PC-3 (cell line): ENCODE measurements around the gene EFEMP1. TPM values are rescaled to one million over a fixed set of nuclear protein-coding genes. Genes with fewer than 3 reads are reported as not detected.

Experiments used
- ATAC-seq: fragments of 200-7000 bp; cut with Tn5 transposase; 2 replicates; pipeline ENCODE4 v1.9.1; 2020; ENCODE audit warnings: mild to moderate bottlenecking, moderate library complexity
- BruUV-seq: library from RNA; stranded (reverse); fragments of 400-500 nt; replicated peaks from 2 replicates; lab custom pipeline; 2021; lab: Mats Ljungman, UMichigan
- CTCF ChIA-PET: fragments of 300-600 bp; sonication (Branson Sonifier 250); formaldehyde crosslinking; loops from one replicate; lab custom pipeline; 2022; ENCODE audit warnings: antibody characterized with exemption; lab: Charles Lee
- POLR2A ChIA-PET: fragments of 300-600 bp; sonication (Branson Sonifier 250); formaldehyde crosslinking; loops from one replicate; lab custom pipeline; 2022; ENCODE audit warnings: antibody characterized with exemption; ENCODE audit not compliant: unreplicated experiment; lab: Charles Lee
- DNase-seq: peaks from one replicate; pipeline ENCODE4 v3.0.0-alpha.2; 2015
- H2AFZ ChIP-seq: fragments of 300-600 bp; sonication (generic); 2 replicates; pipeline ENCODE4 v1.6.0; 2016; ENCODE audit warnings: antibody characterized with exemption, low read length
- H3F3A ChIP-seq: fragments of 300-600 bp; sonication (generic); one replicate; pipeline ENCODE4 v1.6.0; 2017; ENCODE audit warnings: antibody characterized with exemption, low read length, control low read depth, mild to moderate bottlenecking; ENCODE audit not compliant: unreplicated experiment
- H3K27ac ChIP-seq: fragments of 300-600 bp; sonication (generic); 2 replicates; pipeline ENCODE4 v1.5.1; 2016; ENCODE audit warnings: mild to moderate bottlenecking, low read length
- H3K27me3 ChIP-seq: fragments of 300-600 bp; sonication (generic); 2 replicates; pipeline ENCODE4 v1.6.1; 2016; ENCODE audit warnings: low read length, mixed read lengths
- H3K36me3 ChIP-seq: fragments of 300-600 bp; sonication (generic); 2 replicates; pipeline ENCODE4 v1.6.1; 2016; ENCODE audit warnings: low read depth, mixed run types, low read length, mixed read lengths
- H3K4me1 ChIP-seq: fragments of 300-600 bp; sonication (generic); 2 replicates; pipeline ENCODE4 v1.5.1; 2016; ENCODE audit warnings: low read length; ENCODE audit not compliant: insufficient read depth
- H3K4me2 ChIP-seq: fragments of 300-600 bp; sonication (generic); 2 replicates; pipeline ENCODE4 v1.6.0; 2016; ENCODE audit warnings: low read length
- H3K4me3 ChIP-seq: fragments of 300-600 bp; sonication (generic); 2 replicates; pipeline ENCODE4 v1.5.1; 2016; ENCODE audit warnings: mild to moderate bottlenecking, low read length, mixed read lengths
- H3K79me2 ChIP-seq: fragments of 300-600 bp; sonication (generic); 2 replicates; pipeline ENCODE4 v1.6.1; 2017; ENCODE audit warnings: low read length, mixed read lengths
- H3K9ac ChIP-seq: fragments of 300-600 bp; sonication (generic); 2 replicates; pipeline ENCODE4 v1.6.0; 2016; ENCODE audit warnings: mild to moderate bottlenecking, low read length
- H3K9me2 ChIP-seq: fragments of 300-600 bp; sonication (generic); replicated peaks from 2 replicates; pipeline ENCODE4 v1.6.1; 2016; ENCODE audit warnings: mixed run types, low read length, mixed read lengths
- H3K9me3 ChIP-seq: fragments of 300-600 bp; sonication (generic); 2 replicates; pipeline ENCODE4 v1.6.1; 2016; ENCODE audit warnings: low read length, mixed read lengths
- H4K20me1 ChIP-seq: fragments of 300-600 bp; sonication (generic); 2 replicates; pipeline ENCODE4 v1.6.1; 2016; ENCODE audit warnings: low read length, mixed read lengths
- EZH2 ChIP-seq: fragments of 300-600 bp; sonication (generic); IDR thresholded peaks from one replicate; pipeline ENCODE4 v1.6.1; 2017; ENCODE audit warnings: antibody characterized with exemption, mild to moderate bottlenecking, low read length; ENCODE audit not compliant: unreplicated experiment
- EZH2phosphoT487 ChIP-seq: fragments of 300-600 bp; sonication (generic); IDR thresholded peaks from 2 replicates; pipeline ENCODE4 v1.6.1; 2018; ENCODE audit warnings: mild to moderate bottlenecking, antibody characterized with exemption, low read length, borderline replicate concordance
- intact Hi-C: fragments of 100-400 bp; cut with micrococcal nuclease; formaldehyde crosslinking; loops from 2 replicates; pipeline ENCODE4 v1.9.0; 2023
- total RNA-seq: library from RNA; depleted of rRNA; stranded (reverse); fragments of >200 nt; gene quantifications from 2 replicates; pipeline ENCODE4 v1.2.3, GENCODE V29; 2014
- TF ChIP-seq, protein P1 (sequence below): fragments of 300-600 bp; sonication (generic); conservative IDR thresholded peaks from 2 replicates; pipeline ENCODE4 v1.5.1; 2017; ENCODE audit warnings: antibody characterized with exemption, low read depth, mild to moderate bottlenecking, low read length

Gene EFEMP1
- total RNA-seq, 1 experiment from 2014 or later: 59.6 TPM

DNA sequence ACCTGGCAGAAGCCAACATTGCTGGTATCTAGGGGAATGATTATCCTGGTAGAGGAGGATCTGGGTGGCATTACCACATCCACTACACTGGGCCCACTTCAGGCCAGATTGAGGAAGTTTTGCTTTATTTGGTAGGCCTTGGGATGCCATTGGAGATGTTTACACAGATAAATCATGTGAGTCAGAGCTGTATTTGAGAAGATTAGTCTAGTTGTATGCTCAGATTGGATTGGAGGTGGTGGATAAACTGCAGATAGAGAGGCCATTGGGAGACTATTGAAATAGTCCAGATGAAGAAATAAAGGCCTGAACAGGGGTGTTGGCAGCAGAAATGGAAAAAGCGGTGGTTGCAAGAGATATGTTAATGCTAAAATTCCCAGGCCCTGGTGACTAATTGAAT lies 81.5 kb downstream of the EFEMP1 start:
- no peaks in the 10 kb centered on the region for H3K9me3 ChIP-seq
- POLR2A ChIA-PET: no interaction called here
- peaks cover 58% of the 10 kb centered on the region for H3K4me1 ChIP-seq
- no TSS peak for BruUV-seq
- H3K27me3 ChIP-seq: no peaks in the 10 kb centered on the region
- H3K36me3 ChIP-seq: no peaks in the 10 kb centered on the region
- TF ChIP-seq EZH2 (no peak), EZH2phosphoT487 (no peak)
- TF ChIP-seq, protein P1, sequence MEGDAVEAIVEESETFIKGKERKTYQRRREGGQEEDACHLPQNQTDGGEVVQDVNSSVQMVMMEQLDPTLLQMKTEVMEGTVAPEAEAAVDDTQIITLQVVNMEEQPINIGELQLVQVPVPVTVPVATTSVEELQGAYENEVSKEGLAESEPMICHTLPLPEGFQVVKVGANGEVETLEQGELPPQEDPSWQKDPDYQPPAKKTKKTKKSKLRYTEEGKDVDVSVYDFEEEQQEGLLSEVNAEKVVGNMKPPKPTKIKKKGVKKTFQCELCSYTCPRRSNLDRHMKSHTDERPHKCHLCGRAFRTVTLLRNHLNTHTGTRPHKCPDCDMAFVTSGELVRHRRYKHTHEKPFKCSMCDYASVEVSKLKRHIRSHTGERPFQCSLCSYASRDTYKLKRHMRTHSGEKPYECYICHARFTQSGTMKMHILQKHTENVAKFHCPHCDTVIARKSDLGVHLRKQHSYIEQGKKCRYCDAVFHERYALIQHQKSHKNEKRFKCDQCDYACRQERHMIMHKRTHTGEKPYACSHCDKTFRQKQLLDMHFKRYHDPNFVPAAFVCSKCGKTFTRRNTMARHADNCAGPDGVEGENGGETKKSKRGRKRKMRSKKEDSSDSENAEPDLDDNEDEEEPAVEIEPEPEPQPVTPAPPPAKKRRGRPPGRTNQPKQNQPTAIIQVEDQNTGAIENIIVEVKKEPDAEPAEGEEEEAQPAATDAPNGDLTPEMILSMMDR: no peak
- ATAC-seq (peak; percentile 30), DNase-seq (peak; percentile 82)
- peaks cover 14% of the 10 kb centered on the region for H3F3A ChIP-seq
- CTCF ChIA-PET: no interaction called here
- no peaks in the 10 kb centered on the region for H3K79me2 ChIP-seq
- H4K20me1 ChIP-seq: no peaks in the 10 kb centered on the region
- H3K9me2 ChIP-seq: no peaks in the 10 kb centered on the region
- H3K4me3 ChIP-seq: no peak overlapping the region
- intact Hi-C loops: loop anchor here (2.0 to 10.0 kb wide), 2 partner anchors 117 to 147 kb away; partner anchors contain the start of gene PNPT1
- H3K27ac ChIP-seq: peak overlapping the region; percentile 95
- H2AFZ ChIP-seq: no peak overlapping the region
- peak overlapping the region; percentile 67 for H3K4me2 ChIP-seq
- H3K9ac ChIP-seq: peak overlapping the region; percentile 60

DNA sequence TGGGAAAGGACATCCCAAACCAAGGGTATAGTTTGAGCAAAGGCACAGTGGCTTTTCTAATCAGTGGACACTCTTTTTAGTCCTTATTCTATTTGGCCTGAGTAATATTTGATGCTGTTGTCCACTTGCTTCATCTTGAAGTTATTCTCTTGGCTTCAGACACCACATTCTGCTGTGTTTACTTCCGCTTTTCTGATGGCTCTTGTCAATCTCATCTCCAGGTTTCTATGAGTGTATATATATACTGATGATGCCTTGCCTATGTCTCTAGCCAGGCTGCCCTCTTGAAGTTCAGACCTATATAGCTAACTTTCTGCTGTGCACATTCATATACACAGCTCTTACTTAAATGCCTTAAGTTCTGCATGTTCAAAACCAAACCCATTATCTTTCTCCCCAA lies 83.1 kb downstream of the EFEMP1 start:
- ChIA-PET CTCF (no interaction called here), POLR2A (no interaction called here)
- H3K27me3 ChIP-seq: no peaks in the 10 kb centered on the region
- no peaks in the 10 kb centered on the region for H3K79me2 ChIP-seq
- H3K9me2 ChIP-seq: no peaks in the 10 kb centered on the region
- intact Hi-C loops: loop anchor here (10.0 kb wide), 1 partner anchor 146 kb away; the partner anchor contains the start of gene PNPT1
- no peak for DNase-seq
- H3K4me1 ChIP-seq: peaks cover 58% of the 10 kb centered on the region
- no peak overlapping the region for H3K27ac ChIP-seq
- H2AFZ ChIP-seq: no peak overlapping the region
- no peak overlapping the region for H3K9ac ChIP-seq
- no peaks in the 10 kb centered on the region for H3K9me3 ChIP-seq
- H3K36me3 ChIP-seq: no peaks in the 10 kb centered on the region
- H3K4me2 ChIP-seq: no peak overlapping the region
- no peak overlapping the region for H3K4me3 ChIP-seq
- peaks cover 14% of the 10 kb centered on the region for H3F3A ChIP-seq
- TF ChIP-seq EZH2phosphoT487 (no peak), EZH2 (no peak)
- TF ChIP-seq, protein P1: no peak
- H4K20me1 ChIP-seq: no peaks in the 10 kb centered on the region
- ATAC-seq: no peak
- BruUV-seq: no TSS peak

DNA sequence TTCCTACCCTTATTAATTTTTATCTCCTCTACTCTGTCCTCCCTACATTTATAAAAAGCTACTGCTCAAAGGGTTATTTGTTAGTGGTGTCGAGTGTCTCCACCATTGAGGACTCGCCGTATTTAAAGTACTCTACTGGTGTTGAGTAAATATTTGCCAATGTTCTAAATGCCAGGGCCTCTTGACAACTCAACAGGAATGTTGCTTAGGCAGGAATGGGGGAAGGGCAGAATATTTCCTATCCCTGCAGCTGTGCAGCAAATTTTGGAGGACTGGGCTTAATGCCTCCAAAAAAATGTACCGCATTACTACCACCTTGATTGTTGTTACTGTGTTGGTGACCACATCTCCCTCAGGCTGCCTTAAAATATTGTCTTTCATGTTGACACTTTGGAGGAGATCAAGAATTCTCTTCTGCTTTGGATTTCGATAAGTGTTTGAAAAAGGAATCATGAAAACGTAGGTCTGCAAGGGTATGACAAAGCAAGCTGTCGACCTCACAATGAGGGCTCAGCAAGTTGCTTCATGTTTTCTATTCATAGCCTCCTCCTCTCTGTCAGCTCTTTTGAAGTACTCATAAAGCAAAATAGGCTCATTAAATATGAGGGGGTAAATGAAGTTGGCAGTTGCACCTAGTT lies 84.3 kb downstream of the EFEMP1 start:
- H3K4me2 ChIP-seq: peak overlapping the region; percentile 86
- ATAC-seq (peak; percentile 87), DNase-seq (peak; percentile 96)
- H3K27ac ChIP-seq: peak overlapping the region; percentile 79
- H3K27me3 ChIP-seq: no peaks in the 10 kb centered on the region
- no peak for TF ChIP-seq EZH2
- TF ChIP-seq, protein P1: no peak
- no peak for TF ChIP-seq EZH2phosphoT487
- H3K36me3 ChIP-seq: no peaks in the 10 kb centered on the region
- no peaks in the 10 kb centered on the region for H3K79me2 ChIP-seq
- peak overlapping the region; percentile 51 for H3K4me3 ChIP-seq
- no peaks in the 10 kb centered on the region for H4K20me1 ChIP-seq
- H3K9ac ChIP-seq: peak overlapping the region; percentile 19; the same call in 1 of the 2 replicates
- H2AFZ ChIP-seq: peak overlapping the region; percentile 67
- peaks cover 54% of the 10 kb centered on the region for H3K4me1 ChIP-seq
- H3K9me3 ChIP-seq: no peaks in the 10 kb centered on the region
- peaks cover 14% of the 10 kb centered on the region for H3F3A ChIP-seq
- POLR2A ChIA-PET: interaction anchor here (0.6 to 0.7 kb wide), 2 partner anchors 17 to 46 kb away, joined by 3 to 4 read pairs; no protein-coding TSS in a partner anchor
- no TSS peak for BruUV-seq
- no peaks in the 10 kb centered on the region for H3K9me2 ChIP-seq
- CTCF ChIA-PET: interaction anchor here (0.6 kb wide), 2 partner anchors 109 to 113 kb away, joined by 3 read pairs; no protein-coding TSS in a partner anchor
- intact Hi-C loops: loop anchor here (1.0 kb wide), 1 partner anchor 60 kb away; no protein-coding TSS in a partner anchor
